Kidney (tissue), 14 donors: Measurements from ENCODE around the gene RIMBP2. TPM values are rescaled to one million over a fixed set of nuclear protein-coding genes. Genes with fewer than 3 reads are reported as not detected.

Experiments used
- DNase-seq, 5 donors: peaks; one replicate each; pipeline ENCODE4 v3.0.0-alpha.2; 2013 to 2020
- FAIRE-seq: peaks from 2 replicates; lab custom pipeline; 2012; peaks lifted over from hg19 to GRCh38; lab: Jason Lieb, UNC
- H3K27ac ChIP-seq, 2 donors: one replicate each; pipeline ENCODE4 v1.7.0; 2013; ENCODE audit warnings: low read depth in 2 of 2, low read length in 2 of 2, inconsistent platforms in 1 of 2
- H3K27me3 ChIP-seq: one replicate; pipeline ENCODE4 v1.7.1; 2013; ENCODE audit warnings: low read length, inconsistent platforms; ENCODE audit not compliant: control insufficient read depth, insufficient read depth
- H3K36me3 ChIP-seq, 3 donors: one replicate each; pipeline versions ENCODE4 v1.7.0 to v1.7.1; 2013; ENCODE audit warnings: low read length in 3 of 3, control low read depth in 1 of 3, inconsistent platforms in 1 of 3; ENCODE audit not compliant: insufficient read depth in 3 of 3, control insufficient read depth in 2 of 3
- H3K4me1 ChIP-seq, 3 donors: one replicate each; pipeline versions ENCODE4 v1.7.0 to v1.7.1; 2013; ENCODE audit warnings: low read length in 3 of 3, inconsistent platforms in 1 of 3, low read depth in 1 of 3; ENCODE audit not compliant: control insufficient read depth in 2 of 3, insufficient read depth in 2 of 3
- H3K4me3 ChIP-seq, 3 donors: one replicate each; pipeline versions ENCODE4 v1.7.0 to v1.8.1; 2013; ENCODE audit warnings: low read length in 3 of 3, control low read depth in 1 of 3, inconsistent platforms in 1 of 3
- H3K9ac ChIP-seq, 3 donors: one replicate each; pipeline versions ENCODE4 v1.7.0 to v1.7.1; 2013; ENCODE audit warnings: low read length in 3 of 3, control low read depth in 1 of 3, inconsistent platforms in 1 of 3
- H3K9me3 ChIP-seq, 3 donors: one replicate each; pipeline versions ENCODE4 v1.7.0 to v1.7.1; 2013; ENCODE audit warnings: low read length in 3 of 3, control low read depth in 1 of 3, inconsistent platforms in 1 of 3; ENCODE audit not compliant: control insufficient read depth in 2 of 3, insufficient read depth in 1 of 3
- intact Hi-C: fragments of 100-400 bp; cut with DNase I; formaldehyde crosslinking; loops from one replicate; pipeline ENCODE4 v1.11.1; 2022
- polyA plus RNA-seq: library from polyadenylated mRNA; stranded (reverse); fragments of 350-450 nt; fragmentation: Illumina TruSeq; extraction: RNeasy Lipid Tissue Mini Kit (QIAGEN cat#74804); gene quantifications from one replicate; pipeline ENCODE4 v1.2.3, GENCODE V29; 2014; ENCODE audit warnings: low read depth, low replicate concordance; ENCODE audit not compliant: insufficient read depth
- total RNA-seq: library from RNA; stranded (reverse); fragmentation: NEBNext Ultra II Directional; extraction: Animal tissue kit (Norgen Biotek cat#: 25700); gene quantifications from one replicate; pipeline ENCODE4 v1.2.1, GENCODE V29; 2021
- TF ChIP-seq, protein P1 (sequence below): IDR thresholded peaks from 3 replicates; pipeline ENCODE4 v1.5.1; 2012; ENCODE audit warnings: mild to moderate bottlenecking, moderate library complexity, borderline replicate concordance; ENCODE audit not compliant: insufficient read depth; ENCODE audit errors: extremely low read depth
- donor health status: control.
- donor health status: control.
- donor health status: control.
- donor health status: control.
- donor health status: control.
- donor health status: DM: yes; HTN: yes; CAD: no.
- donor health status: Normal renal cell carcinoma (clear cell type).

RIMBP2 gene
- total and polyA plus RNA-seq, 2 donors from 2014 or later: 2.8 to 51.7 TPM

DNA sequence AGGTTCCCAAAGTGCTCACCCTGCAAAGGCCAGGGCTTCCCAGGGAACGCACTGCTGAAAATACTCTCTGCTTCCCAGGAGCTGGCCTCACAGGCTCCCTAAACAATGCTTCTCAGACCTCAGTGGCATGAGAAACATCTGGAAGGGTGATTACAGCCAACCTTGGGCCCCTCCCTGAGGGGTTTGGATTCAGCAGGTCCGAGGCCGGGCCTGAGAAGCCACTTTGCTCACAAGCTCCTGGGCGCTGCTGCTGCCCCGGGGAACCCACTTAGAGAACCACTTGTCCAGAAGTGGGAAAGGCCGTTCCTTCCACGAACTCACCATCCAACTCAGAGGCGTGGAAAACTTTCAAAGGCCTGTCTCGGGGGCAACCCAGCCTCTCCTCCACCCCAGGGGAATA, 247.9 kb downstream of the RIMBP2 start:
- intact Hi-C loops: no loop called here

DNA sequence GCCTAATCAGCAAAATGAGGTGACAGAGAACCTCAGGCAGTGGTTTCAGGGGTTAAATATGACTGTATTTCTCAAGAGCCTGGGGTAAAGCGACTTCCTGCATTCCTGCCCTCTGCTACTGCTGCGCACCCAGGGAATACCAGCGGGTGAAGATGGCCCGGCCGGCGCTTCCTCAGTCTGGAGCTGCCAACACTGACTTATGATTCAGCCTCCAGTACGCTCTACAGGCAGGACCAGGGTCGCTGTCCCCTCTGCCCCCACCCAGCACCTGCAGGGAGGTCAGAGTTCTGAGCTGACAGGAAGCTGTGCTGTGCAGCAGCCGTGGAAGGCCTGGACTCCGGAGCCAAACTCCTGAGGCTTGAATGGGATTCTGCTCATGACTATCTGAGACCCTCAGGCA, 250.5 kb downstream of the RIMBP2 start:
- Histone ChIP-seq H3K4me3 (no peak overlapping the region), H3K27me3 (no peaks in the 10 kb centered on the region), H3K27ac (no peak overlapping the region), H3K9me3 (peaks cover 0 to 14% (median 0%) of the 10 kb centered on the region in 3 donors), H3K9ac (no peak overlapping the region), H3K4me1 (no peaks in the 10 kb centered on the region), H3K36me3 (no peaks in the 10 kb centered on the region)
- TF ChIP-seq, protein P1, sequence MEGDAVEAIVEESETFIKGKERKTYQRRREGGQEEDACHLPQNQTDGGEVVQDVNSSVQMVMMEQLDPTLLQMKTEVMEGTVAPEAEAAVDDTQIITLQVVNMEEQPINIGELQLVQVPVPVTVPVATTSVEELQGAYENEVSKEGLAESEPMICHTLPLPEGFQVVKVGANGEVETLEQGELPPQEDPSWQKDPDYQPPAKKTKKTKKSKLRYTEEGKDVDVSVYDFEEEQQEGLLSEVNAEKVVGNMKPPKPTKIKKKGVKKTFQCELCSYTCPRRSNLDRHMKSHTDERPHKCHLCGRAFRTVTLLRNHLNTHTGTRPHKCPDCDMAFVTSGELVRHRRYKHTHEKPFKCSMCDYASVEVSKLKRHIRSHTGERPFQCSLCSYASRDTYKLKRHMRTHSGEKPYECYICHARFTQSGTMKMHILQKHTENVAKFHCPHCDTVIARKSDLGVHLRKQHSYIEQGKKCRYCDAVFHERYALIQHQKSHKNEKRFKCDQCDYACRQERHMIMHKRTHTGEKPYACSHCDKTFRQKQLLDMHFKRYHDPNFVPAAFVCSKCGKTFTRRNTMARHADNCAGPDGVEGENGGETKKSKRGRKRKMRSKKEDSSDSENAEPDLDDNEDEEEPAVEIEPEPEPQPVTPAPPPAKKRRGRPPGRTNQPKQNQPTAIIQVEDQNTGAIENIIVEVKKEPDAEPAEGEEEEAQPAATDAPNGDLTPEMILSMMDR: no peak
- DNase-seq: peak in 2 of 5 donors; percentile 14 to 64
- intact Hi-C loops: no loop called here
- FAIRE-seq: no peak

More for the DNA sequence above, 247.9 kb downstream of the RIMBP2 start:
- TF ChIP-seq, protein P1: no peak
- FAIRE-seq (no peak), DNase-seq (peak in 1 of 5 donors; percentile 40)
- H3K27me3 ChIP-seq: no peaks in the 10 kb centered on the region
- H3K4me1 ChIP-seq: no peaks in the 10 kb centered on the region
- no peak overlapping the region for H3K27ac ChIP-seq
- H3K9me3 ChIP-seq: peaks cover 0 to 14% (median 0%) of the 10 kb centered on the region in 3 donors
- H3K36me3 ChIP-seq: no peaks in the 10 kb centered on the region
- H3K9ac ChIP-seq: no peak overlapping the region
- no peak overlapping the region for H3K4me3 ChIP-seq

DNA sequence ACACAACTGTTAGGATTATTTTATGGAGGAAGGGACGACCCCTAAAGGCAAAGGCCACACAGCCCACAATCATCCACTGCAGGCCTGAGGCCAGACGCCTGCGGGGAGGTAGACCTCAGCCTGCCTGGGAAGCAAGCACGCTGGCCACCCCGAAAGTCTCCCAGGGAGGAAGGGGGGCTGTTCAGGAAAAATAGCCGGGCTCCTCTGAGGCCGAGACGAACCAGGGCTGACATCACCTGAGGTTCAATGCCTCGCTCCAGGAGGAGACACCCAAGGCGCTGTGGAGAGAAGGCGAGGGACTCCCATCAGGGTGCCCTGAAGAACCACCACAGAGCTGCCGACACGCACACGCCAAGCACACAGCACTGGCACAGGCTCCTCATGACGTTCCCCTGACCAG, 251.1 kb downstream of the RIMBP2 start:
- Histone ChIP-seq H3K27ac (no peak overlapping the region), H3K36me3 (no peaks in the 10 kb centered on the region), H3K9me3 (peaks cover 0 to 14% (median 0%) of the 10 kb centered on the region in 3 donors), H3K27me3 (no peaks in the 10 kb centered on the region), H3K4me1 (no peaks in the 10 kb centered on the region), H3K9ac (no peak overlapping the region), H3K4me3 (no peak overlapping the region)
- intact Hi-C loops: no loop called here
- DNase-seq (peak in 1 of 5 donors; percentile 49), FAIRE-seq (no peak)
- TF ChIP-seq, protein P1: no peak
